22Rv1 (cell line): ENCODE results near the gene CDH3.

ENCODE experiments used
- H3K27ac ChIP-seq: fragments of 450-650 bp; 2 replicates; pipeline ENCODE4 v1.5.1; 2017
- ZFX ChIP-seq: fragments of 450-650 bp; IDR thresholded peaks from 2 replicates; pipeline ENCODE4 v1.6.1; 2017; ENCODE audit warnings: antibody characterized with exemption, borderline replicate concordance
- TF ChIP-seq, protein P1 (sequence below): fragments of 450-650 bp; IDR thresholded peaks from 2 replicates; pipeline ENCODE4 v1.5.1; 2017; ENCODE audit warnings: mild to moderate bottlenecking

The CDH3 gene

DNA sequence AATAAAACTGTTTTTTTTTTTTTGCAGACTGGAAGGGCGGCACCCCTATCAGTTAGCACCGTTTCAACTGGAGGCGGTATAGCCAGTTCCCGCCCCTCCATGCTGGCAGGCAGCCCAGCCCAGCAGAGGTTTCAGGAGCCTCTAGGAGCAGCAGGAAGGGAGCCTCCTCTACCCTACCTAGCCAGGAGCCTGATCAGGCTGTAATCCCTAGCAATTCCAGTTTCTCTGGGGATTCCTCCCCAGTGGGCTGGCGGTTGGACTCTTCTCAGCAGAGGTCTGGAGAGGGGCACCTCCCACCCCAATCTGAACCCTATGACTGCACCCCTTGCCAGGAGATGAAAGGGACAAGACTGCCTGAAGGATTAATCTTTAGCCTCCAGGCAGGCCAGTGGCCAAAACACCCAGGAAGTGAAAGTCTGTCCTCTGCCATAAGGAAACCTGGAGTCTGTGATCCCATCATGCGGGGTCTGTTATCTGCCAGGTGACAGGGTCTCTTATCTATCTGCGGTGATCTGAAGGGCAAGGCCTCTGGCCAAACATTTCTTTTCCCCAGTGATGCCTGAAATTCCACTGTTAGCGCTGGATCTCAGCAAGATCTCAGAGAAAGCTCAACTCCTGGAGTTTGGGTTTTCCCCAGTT lies 87.1 kb downstream of the CDH3 start:
- TF ChIP-seq, protein P1, sequence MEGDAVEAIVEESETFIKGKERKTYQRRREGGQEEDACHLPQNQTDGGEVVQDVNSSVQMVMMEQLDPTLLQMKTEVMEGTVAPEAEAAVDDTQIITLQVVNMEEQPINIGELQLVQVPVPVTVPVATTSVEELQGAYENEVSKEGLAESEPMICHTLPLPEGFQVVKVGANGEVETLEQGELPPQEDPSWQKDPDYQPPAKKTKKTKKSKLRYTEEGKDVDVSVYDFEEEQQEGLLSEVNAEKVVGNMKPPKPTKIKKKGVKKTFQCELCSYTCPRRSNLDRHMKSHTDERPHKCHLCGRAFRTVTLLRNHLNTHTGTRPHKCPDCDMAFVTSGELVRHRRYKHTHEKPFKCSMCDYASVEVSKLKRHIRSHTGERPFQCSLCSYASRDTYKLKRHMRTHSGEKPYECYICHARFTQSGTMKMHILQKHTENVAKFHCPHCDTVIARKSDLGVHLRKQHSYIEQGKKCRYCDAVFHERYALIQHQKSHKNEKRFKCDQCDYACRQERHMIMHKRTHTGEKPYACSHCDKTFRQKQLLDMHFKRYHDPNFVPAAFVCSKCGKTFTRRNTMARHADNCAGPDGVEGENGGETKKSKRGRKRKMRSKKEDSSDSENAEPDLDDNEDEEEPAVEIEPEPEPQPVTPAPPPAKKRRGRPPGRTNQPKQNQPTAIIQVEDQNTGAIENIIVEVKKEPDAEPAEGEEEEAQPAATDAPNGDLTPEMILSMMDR = no peak
- no peak for TF ChIP-seq ZFX
- H3K27ac ChIP-seq = peak overlapping the region; percentile 62

DNA sequence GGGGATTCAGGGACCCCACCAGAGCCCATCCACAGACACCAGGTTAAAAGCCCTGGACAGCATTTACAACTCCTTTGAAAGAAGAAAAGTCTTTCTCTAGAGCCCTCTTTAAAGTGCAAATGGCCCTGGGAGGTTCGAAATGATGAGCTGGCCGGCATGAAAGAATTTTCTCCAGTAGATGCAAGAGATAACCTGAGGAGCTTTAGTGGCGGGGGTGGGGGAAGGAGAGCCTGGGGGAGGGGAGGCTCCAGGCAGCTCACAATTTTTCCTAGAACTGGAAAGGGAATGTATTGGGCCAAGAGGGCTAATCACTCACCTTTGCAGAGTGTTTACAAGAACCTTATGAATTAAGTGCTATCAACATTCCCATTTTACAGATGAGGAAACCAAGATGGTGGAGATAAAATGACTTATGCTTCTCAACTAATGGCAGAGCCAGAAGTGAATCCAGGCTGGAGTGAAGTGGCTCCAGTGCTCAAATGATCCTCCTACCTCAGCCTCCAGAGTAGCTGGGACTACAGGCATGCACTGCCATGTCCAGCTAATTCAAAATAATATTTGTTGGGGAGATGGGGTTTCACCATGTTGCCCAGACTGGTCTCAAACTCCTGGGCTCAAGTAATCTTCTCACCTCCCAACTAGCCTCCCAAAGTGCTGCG lies 87.8 kb downstream of the CDH3 start:
- H3K27ac ChIP-seq = peak overlapping the region; percentile 62
- TF ChIP-seq ZFX = no peak
- TF ChIP-seq, protein P1 = no peak

DNA sequence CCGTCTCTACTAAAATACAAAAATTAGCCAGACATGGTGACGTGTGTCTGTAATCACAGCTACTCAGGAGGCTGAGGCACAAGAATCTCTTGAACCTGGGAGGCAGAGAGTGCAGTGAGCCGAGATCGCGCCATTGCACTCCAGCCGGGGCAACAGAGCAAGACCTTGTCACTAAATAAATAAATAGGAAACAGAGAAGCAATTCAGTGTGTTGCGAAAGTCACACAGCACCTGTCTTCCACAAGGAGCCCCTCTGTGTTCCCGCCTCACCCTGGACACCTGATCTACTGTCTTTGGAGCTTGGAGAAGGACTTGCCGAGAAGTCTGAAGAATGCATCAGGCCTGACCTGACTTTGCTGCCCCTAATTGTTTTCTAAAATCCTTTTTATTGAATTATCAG lies 88.5 kb downstream of the CDH3 start:
- no peak overlapping the region for H3K27ac ChIP-seq
- no peak for TF ChIP-seq ZFX
- TF ChIP-seq, protein P1 = no peak

DNA sequence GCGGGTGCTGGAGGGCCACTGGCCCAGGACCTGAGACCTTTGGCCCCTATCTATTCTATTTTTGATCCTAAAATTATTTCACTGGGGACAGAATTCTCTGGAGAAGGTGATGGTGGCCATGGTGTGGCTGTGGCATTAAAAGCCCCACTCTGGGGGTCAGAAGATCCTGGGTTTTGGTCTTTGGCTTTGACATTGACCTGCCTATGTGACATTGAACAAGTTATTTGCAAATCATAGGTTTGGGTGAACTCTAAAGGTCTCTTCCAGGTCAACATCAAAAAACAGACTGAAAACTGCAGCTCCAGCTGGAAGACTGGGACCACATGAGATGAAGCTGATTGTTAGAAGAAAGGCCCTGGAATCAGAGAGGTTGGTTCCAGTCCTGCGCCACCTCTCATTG lies 89.7 kb downstream of the CDH3 start:
- no peak overlapping the region for H3K27ac ChIP-seq
- TF ChIP-seq, protein P1 = no peak
- TF ChIP-seq ZFX = no peak

DNA sequence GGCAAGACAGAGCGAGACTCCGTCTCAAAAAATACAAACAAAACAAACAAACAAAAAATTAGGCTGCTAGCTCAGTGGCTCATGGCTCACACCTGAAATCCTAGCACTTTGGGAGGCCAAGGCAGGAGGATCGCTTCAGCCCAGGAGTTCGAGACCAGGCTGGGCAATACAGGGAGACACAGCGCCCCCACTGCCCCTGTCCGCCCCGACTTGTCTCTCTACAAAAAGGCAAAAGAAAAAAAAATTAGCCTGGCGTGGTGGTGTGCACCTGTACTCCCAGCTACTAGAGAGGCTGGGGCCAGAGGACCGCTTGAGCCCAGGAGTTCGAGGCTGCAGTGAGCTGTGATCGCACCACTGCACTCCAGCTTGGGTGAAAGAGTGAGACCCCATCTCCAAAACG lies 91.5 kb downstream of the CDH3 start:
- TF ChIP-seq, protein P1 = no peak
- TF ChIP-seq ZFX = no peak
- peak overlapping the region; percentile 100 for H3K27ac ChIP-seq

DNA sequence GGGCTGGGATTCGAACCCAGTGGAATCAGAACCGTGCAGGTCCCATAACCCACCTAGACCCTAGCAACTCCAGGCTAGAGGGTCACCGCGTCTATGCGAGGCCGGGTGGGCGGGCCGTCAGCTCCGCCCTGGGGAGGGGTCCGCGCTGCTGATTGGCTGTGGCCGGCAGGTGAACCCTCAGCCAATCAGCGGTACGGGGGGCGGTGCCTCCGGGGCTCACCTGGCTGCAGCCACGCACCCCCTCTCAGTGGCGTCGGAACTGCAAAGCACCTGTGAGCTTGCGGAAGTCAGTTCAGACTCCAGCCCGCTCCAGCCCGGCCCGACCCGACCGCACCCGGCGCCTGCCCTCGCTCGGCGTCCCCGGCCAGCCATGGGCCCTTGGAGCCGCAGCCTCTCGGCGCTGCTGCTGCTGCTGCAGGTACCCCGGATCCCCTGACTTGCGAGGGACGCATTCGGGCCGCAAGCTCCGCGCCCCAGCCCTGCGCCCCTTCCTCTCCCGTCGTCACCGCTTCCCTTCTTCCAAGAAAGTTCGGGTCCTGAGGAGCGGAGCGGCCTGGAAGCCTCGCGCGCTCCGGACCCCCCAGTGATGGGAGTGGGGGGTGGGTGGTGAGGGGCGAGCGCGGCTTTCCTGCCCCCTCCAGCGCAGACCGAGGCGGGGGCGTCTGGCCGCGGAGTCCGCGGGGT lies 92.1 kb downstream of the CDH3 start, which contains the start of gene CDH1:
CDH1 (plus strand) TSS at position 247 of the 684 bp plus-strand sequence; CDS start at position 371, 124 bp downstream.
- TF ChIP-seq, protein P1 = no peak
- TF ChIP-seq ZFX = no peak
- peak within 1 kb of the TSS; percentile 100 for H3K27ac ChIP-seq
